Common myeloid progenitor, CD34-positive (primary cell): ENCODE data around the gene HSPA4.

Source experiments
- CTCF ChIA-PET: fragments of 350-600 bp; sonication (Branson Sonifier 250); formaldehyde crosslinking; loops from one replicate; lab custom pipeline; 2021; ENCODE audit warnings: antibody characterized with exemption; lab: Charles Lee
- POLR2A ChIA-PET: fragments of 350-600 bp; sonication (Branson Sonifier 250); formaldehyde crosslinking; loops from one replicate; lab custom pipeline; 2021; ENCODE audit warnings: antibody characterized with exemption; lab: Charles Lee
- DNase-seq, 3 donors: peaks; one replicate each; pipeline versions ENCODE4 v3.0.0 to v3.0.0-alpha.2; 2013
- H3K27ac ChIP-seq, 2 experiments: 1 replicate in 1 of 2; 2 replicates in 1 of 2; pipeline ENCODE4 v1.7.0; 2013; ENCODE audit warnings: inconsistent platforms in 2 of 2, low read length in 2 of 2, mild to moderate bottlenecking in 2 of 2, low read depth in 1 of 2, moderate library complexity in 1 of 2; ENCODE audit not compliant: severe bottlenecking in 2 of 2, insufficient read depth in 1 of 2, poor library complexity in 1 of 2
- H3K27me3 ChIP-seq, 5 experiments: replicated peaks in 2 of 5; 1 replicate in 3 of 5; 2 replicates in 2 of 5; pipeline versions ENCODE4 v1.6.1 to v1.7.0; 2013; ENCODE audit warnings: low read length in 4 of 5, mild to moderate bottlenecking in 2 of 5, moderate library complexity in 2 of 5, inconsistent platforms in 1 of 5; ENCODE audit not compliant: insufficient read depth in 5 of 5, control insufficient read depth in 4 of 5
- H3K36me3 ChIP-seq, 4 experiments: 1 replicate in 2 of 4; 2 replicates in 2 of 4; pipeline versions ENCODE4 v1.6.1 to v1.7.0; 2013; ENCODE audit warnings: low read length in 3 of 4, control low read depth in 1 of 4, mild to moderate bottlenecking in 1 of 4; ENCODE audit not compliant: control insufficient read depth in 4 of 4, insufficient read depth in 4 of 4
- H3K4me1 ChIP-seq, 4 experiments: 1 replicate in 3 of 4; 2 replicates in 1 of 4; pipeline versions ENCODE4 v1.6.1 to v1.7.1; 2013; ENCODE audit warnings: low read length in 3 of 4, mild to moderate bottlenecking in 3 of 4, control low read depth in 1 of 4, inconsistent platforms in 1 of 4, moderate library complexity in 1 of 4; ENCODE audit not compliant: control insufficient read depth in 4 of 4, insufficient read depth in 4 of 4; ENCODE audit errors: control extremely low read depth in 1 of 4
- H3K4me3 ChIP-seq, 7 experiments: 1 replicate in 4 of 7; 2 replicates in 3 of 7; pipeline versions ENCODE4 v1.5.1 to v1.7.0; 2013; ENCODE audit warnings: mild to moderate bottlenecking in 7 of 7, low read length in 6 of 7, moderate library complexity in 6 of 7, inconsistent platforms in 2 of 7, low read depth in 2 of 7, control low read depth in 1 of 7; ENCODE audit not compliant: insufficient read depth in 4 of 7, control insufficient read depth in 1 of 7; ENCODE audit errors: extremely low read depth in 1 of 7
- H3K9me3 ChIP-seq, 5 experiments: 1 replicate in 4 of 5; 2 replicates in 1 of 5; pipeline versions ENCODE4 v1.6.1 to v1.7.1; 2013; ENCODE audit warnings: low read length in 4 of 5, mild to moderate bottlenecking in 2 of 5, inconsistent platforms in 1 of 5, low read depth in 1 of 5, moderate library complexity in 1 of 5; ENCODE audit not compliant: control insufficient read depth in 4 of 5, insufficient read depth in 2 of 5; ENCODE audit errors: control extremely low read depth in 1 of 5
- WGBS: methylation state at CpG from one replicate; pipeline ENCODE4 v1.1.5; 2013; ENCODE audit not compliant: insufficient coverage; 5-methylcytosine and 5-hydroxymethylcytosine counted together

HSPA4 gene

GRCh38 chr5:133114933-133115310 lies 63.1 kb downstream of the HSPA4 start:
- no peak overlapping the region for H3K4me3 ChIP-seq
- POLR2A ChIA-PET = no interaction called here
- CTCF ChIA-PET = interaction anchor here (0.6 to 2.7 kb wide), 6 partner anchors 10 to 205 kb away, joined by 3 to 13 read pairs (median 4); no protein-coding TSS in a partner anchor
- H3K9me3 ChIP-seq = no peaks in the 10 kb centered on the region
- no peaks in the 10 kb centered on the region for H3K36me3 ChIP-seq
- no peak overlapping the region for H3K27ac ChIP-seq
- no peaks in the 10 kb centered on the region for H3K4me1 ChIP-seq
- no peak for DNase-seq
- WGBS = 100% methylated on average over 1 of the region's 1 CpG
- H3K27me3 ChIP-seq = no peaks in the 10 kb centered on the region

GRCh38 chr5:133116601-133117000 lies 64.8 kb downstream of the HSPA4 start:
- no peaks in the 10 kb centered on the region for H3K36me3 ChIP-seq
- H3K4me3 ChIP-seq = no peak overlapping the region
- H3K27me3 ChIP-seq = no peaks in the 10 kb centered on the region
- H3K9me3 ChIP-seq = no peaks in the 10 kb centered on the region
- H3K27ac ChIP-seq = no peak overlapping the region
- WGBS = 100% methylated on average over 2 of the region's 2 CpGs
- ChIA-PET CTCF (no interaction called here), POLR2A (no interaction called here)
- H3K4me1 ChIP-seq = peaks cover 0 to 6% (median 0%) of the 10 kb centered on the region in 4 experiments
- no peak for DNase-seq

- H3K27me3 ChIP-seq = no peaks in the 10 kb centered on the region
- H3K4me3 ChIP-seq = no peak overlapping the region
- DNase-seq = no peak
- no peak overlapping the region for H3K27ac ChIP-seq
- H3K9me3 ChIP-seq = no peaks in the 10 kb centered on the region
- H3K4me1 ChIP-seq = peaks cover 0 to 6% (median 0%) of the 10 kb centered on the region in 4 experiments
- no peaks in the 10 kb centered on the region for H3K36me3 ChIP-seq
- POLR2A ChIA-PET = no interaction called here
- CTCF ChIA-PET = interaction anchor here (2.2 kb wide), 1 partner anchor 170 kb away, joined by 6 read pairs; no protein-coding TSS in a partner anchor
- 100% methylated on average over 5 of the region's 10 CpGs for WGBS
These were observed 65.5 kb downstream of the HSPA4 start for GRCh38 chr5:133117166-133117911.

GRCh38 chr5:133117912-133118445 lies 66.2 kb downstream of the HSPA4 start:
- ChIA-PET POLR2A (no interaction called here), CTCF (interaction anchor here (2.2 kb wide), 1 partner anchor 170 kb away, joined by 6 read pairs; no protein-coding TSS in a partner anchor)
- Histone ChIP-seq H3K4me1 (peaks cover 0 to 6% (median 0%) of the 10 kb centered on the region in 4 experiments), H3K9me3 (no peaks in the 10 kb centered on the region), H3K4me3 (no peak overlapping the region), H3K27me3 (no peaks in the 10 kb centered on the region), H3K27ac (no peak overlapping the region), H3K36me3 (no peaks in the 10 kb centered on the region)
- DNase-seq = no peak
- 97% methylated on average over 5 of the region's 9 CpGs for WGBS

- no peak for DNase-seq
- CTCF ChIA-PET = interaction anchor here (1.2 to 2.2 kb wide), 2 partner anchors 10 to 169 kb away, joined by 4 to 6 read pairs; no protein-coding TSS in a partner anchor
- POLR2A ChIA-PET = no interaction called here
These were observed 66.9 kb downstream of the HSPA4 start for GRCh38 chr5:133118741-133119140.

GRCh38 chr5:133119233-133119711 lies 67.5 kb downstream of the HSPA4 start:
- Histone ChIP-seq H3K36me3 (no peaks in the 10 kb centered on the region), H3K4me1 (peaks cover 0 to 6% (median 0%) of the 10 kb centered on the region in 4 experiments), H3K27me3 (no peaks in the 10 kb centered on the region), H3K9me3 (no peaks in the 10 kb centered on the region), H3K27ac (no peak overlapping the region), H3K4me3 (no peak overlapping the region)
- 100% methylated on average over 3 of the region's 4 CpGs for WGBS
- POLR2A ChIA-PET = no interaction called here
- no peak for DNase-seq
- CTCF ChIA-PET = interaction anchor here (0.6 to 2.2 kb wide), 3 partner anchors 11 to 168 kb away, joined by 4 to 6 read pairs (median 5); no protein-coding TSS in a partner anchor

More at GRCh38 chr5:133118741-133119140, 66.9 kb downstream of the HSPA4 start:
- Histone ChIP-seq H3K4me1 (peaks cover 0 to 6% (median 0%) of the 10 kb centered on the region in 4 experiments), H3K9me3 (no peaks in the 10 kb centered on the region), H3K27ac (no peak overlapping the region), H3K27me3 (no peaks in the 10 kb centered on the region), H3K36me3 (no peaks in the 10 kb centered on the region), H3K4me3 (no peak overlapping the region)
- WGBS = 88% methylated on average over 4 of the region's 4 CpGs
